ENCODE results near the gene CPA2.

Gene CPA2

DNA sequence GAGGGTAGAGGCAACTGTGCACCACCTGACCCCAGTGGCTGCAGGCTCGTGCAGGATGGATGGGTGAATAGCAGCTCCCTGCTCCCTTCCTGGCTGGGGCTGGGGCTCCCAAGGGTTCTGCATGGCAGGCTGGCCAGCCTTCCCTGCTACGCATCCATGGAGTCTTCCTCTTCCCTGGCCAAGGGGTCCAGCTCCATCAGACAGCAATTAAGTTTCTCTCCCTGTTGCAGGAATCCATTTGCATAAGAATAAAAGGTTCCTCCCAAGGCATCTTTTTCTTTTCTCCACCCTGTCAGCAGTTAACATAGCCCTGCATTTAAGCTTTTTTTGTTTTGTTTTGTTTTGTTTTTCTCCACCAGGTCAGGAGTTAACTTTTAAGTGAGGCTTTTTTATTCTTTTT is 10.0 kb upstream of the CPA2 start:
- no peak for DNase-seq

DNA sequence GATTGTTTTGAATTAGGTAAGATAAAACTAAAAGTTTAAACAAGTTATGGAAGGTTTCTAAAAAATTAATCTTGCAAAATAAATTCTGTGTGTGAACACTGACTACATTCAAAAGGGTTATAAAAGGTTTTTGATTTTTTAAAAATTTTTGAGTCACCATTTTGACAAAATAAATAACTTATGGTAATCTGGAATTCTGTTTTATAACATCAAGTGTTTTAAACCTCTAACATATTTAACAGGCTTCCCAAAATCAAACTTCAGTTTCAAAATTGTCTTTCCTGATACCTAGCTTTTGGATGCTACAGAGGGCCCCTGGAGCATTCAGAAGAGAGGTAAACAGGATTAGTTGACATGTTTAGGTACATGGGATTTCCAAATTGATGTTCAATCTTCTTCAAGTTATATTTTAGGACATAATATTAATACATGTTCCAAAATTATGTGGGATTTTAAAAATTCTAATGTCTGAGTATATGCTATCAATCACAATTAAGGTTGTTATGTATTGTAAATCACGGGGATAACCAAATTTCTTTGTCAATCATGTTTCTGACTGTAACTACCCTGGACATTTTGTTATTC is 8.1 kb upstream of the CPA2 start:
- DNase-seq, result no peak

DNA sequence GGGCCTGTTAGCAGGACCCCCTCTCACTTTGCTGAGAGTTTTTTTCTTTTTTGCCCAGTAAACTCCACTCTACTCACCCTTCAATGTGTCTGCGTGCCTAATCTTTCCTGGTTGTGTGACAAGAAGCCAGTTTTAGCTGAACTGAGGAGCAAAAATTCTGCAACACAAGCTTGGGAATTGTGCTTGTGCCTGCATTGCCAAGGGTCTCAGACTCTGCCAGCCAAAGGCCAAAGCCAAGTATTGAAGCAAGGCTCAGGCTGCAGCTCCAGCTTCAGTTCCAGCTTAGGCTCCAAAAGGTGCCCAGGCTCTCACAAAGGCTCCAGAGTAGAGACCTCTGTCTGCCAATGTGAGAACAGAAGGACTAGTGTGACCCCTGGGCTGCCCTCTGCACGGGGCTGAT is 4.2 kb upstream of the CPA2 start:
- DNase-seq, result no peak

DNA sequence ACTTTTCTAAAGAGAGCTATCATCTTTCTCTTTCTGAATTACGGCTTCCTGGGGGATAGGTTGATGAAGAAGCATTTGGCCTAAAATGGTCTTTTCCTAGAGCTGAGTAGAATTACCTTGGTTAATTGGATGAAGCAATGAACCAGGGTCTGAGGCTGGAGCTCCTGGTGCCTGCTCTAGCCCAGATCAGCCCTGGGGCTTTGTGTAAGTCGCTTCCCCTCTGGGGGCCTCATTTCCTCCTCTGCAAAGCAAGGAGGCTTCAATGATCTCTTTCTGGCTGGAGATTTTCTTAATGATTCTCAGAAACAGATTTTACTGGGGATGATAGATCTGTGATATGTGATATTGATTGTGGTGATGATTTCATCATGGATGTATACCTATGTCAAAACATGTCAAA is 3.5 kb upstream of the CPA2 start:
- no peak for DNase-seq

DNA sequence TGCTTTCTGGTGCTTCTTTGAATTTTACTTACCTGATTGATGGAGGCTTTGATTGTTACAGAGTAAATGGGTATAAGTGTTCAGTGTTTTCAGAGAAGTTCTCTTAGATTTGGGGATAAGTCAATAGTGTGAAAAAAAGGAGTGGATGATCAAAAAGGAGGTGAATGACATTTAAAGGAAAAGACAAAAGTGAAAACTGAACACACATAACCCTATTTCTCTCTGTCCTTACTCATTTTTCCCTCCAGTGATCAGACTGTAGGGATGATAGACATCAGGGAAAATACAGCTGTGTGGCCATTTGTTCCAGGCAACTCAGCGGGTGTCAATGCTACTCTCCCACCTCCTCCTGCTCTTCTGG is 278 bp downstream of the CPA2 start:
- DNase-seq, result no peak

DNA sequence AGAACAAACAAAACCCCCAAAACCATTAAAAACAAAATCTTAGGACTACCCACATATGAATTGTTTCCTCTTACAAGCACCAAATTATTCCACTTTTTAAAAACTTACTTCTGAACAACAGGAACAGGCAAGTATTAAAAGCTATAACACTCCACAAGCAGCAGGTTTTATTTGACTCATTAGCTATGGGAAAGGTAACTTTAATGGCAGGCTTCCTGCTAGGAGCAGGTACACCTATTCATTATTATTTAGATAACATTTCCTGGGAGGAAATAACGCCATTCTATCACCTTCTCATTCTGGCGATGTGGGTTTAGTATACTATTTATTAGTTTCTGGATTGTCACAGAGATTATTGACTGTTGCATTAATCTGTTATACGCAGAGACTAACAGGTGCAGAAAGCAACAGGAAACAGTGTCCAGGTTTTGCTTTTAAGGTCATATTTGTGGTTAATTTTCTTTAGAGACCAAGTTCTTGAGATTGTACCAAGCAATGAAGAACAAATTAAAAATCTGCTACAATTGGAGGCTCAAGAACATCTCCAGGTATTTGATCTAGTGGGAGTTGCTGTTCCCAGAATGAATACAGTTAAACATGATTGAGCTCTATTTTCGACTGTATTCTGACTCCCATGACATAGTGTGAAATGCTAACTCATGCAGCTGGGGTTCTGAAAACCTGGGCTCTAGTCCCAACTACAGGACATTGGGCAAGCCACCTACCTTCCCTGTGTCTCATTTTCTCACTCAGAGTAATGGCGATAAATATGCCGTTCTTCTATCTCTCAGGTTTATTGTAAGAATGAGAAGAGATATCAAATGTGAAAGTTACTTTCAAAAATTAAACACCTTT is 2.0 kb downstream of the CPA2 start:
- no peak for DNase-seq

DNA sequence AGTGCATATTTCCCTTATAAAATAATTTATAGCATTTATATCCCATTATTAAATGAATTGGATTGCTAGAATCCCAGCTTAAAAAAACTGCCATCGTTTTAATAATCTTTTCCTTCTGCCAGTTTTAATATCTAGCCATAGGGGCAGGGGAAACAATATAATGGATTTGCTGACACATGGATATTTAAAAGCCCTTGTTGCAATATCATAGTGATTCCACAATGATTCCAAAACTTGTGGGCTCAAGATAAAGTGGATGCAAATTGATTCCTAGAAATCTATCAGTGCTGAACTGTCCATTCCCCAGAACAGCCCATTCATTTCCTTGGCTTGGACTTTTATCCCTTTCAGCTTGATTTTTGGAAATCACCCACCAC is 2.6 kb downstream of the CPA2 start:
- DNase-seq, result no peak

DNA sequence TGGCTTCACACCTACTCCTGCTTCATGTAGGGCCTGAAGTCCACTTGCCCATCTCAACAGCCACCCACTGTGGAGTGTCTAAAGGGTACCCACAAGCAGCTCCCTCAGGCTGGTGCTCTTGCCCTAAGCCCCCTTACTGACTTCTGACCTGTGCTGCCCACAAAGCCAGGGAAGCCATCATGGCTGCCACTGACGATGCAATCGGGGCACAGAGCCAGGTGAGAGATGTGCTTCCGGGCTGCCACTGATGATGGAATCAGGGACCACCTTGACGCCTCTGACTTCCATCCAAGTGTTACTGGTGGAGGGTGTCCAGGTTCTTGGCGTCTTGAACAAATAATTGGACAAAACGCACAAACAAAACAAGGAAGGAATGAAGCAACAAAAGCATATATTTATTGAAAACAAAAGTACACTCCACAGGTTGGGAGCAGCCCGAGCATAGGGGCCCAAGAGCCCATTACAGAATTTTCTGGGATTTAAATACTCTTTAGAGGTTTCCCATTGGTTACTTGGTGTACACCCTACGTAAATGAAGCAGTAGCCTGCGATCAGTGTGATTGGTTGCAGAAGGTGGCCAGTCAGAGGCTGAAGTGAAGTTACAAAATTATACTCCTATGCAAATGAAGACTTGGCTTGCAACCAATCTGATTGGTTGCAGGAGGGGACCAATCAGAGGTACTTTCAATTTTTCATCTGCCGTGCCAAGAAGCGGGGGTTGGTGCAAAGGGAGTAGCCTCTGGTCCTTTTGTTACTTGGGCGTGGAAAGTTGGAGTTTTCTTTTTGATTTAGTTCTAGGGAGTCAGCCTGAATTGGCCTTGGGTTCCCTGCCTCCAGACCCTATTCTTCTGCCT is 4.5 kb downstream of the CPA2 start:
- peak; percentile 51 for DNase-seq

DNA sequence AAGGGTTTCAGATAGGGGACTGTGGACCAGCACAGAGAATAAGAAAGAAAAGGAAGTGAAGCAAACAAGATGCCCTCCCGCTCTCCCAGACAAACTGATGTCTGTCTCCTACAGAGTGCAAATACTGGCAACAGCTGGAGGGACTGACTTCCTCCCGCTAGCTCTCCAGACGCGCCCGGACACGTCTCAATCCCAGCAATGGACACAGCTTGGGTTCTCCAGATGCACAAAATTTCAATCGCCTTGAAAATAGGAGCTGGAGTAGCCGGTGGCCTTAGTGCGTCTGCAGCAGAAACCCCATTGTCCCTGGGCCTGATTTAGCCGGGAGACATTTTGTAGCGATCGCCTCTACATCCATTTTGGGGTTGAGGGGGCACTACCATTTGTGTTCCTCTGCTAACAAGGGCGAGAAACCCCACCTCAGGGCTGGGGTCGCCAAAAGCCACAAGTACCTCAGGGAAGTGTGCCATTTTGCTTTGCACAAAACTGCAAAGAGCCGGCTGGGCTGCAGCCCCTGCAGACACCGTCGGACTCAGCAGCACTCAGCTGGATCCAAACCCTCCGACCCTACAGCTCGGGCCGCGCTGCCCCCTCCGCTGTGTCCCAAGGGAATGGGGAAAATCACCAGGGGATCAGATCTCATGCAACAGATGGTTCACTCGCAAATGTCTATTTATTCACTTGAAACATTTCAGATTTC is 5.9 kb downstream of the CPA2 start:
- no peak for DNase-seq

DNA sequence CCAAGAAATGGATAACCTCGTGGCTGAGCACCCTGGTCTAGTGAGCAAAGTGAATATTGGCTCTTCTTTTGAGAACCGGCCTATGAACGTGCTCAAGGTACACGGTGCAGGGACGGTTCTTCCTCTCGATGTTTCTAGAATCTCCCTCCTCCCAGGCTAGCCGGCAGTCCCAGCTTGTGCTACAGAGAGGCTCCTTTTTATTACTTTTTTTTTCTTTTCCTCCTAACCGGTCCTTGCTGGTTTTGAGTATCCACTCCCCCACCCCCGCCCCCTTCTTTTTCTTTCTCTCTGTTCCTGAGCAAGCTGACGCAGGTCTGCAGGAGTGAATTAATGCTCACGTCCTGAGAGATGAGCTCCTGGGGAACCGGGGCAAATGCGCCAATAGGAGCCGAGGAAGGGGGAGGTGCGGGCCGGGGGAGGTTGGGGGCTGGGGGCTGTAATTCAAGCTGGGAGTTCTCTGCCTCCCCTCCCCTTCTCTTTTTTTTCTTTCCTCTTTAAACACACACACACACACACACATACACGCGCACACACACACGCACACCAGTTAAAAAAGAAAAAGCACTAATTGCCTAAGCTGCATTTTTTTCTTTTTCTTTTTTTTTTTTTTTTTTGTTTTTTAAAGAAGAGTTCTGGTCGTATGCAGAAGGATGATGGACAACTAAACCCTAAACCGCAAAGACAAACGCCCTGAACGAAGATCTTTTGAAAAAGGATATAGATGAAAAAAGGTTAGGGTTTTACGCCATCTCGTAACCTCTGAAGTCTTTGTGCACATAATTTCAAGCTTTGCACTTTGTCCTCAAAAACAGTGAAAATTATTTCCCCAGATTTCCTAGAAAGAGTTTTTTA is 6.6 kb downstream of the CPA2 start:
- DNase-seq, result peak; percentile 74

DNA sequence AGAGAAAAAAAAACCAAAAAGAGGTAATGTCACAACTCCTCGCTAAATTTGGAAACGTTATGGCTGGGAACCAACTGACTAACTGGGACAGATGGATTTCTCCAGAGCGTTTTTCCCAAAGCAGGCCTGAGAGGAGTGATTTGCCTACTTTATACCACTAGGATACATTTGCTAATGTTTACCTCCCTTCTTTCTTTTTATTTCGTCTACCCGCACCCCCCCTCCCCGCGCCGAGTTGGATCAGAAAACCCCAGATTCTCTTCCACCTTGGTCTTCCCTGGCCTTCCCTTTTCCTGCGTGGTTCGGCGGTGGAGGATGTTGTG is 7.2 kb downstream of the CPA2 start:
- no peak for DNase-seq

DNA sequence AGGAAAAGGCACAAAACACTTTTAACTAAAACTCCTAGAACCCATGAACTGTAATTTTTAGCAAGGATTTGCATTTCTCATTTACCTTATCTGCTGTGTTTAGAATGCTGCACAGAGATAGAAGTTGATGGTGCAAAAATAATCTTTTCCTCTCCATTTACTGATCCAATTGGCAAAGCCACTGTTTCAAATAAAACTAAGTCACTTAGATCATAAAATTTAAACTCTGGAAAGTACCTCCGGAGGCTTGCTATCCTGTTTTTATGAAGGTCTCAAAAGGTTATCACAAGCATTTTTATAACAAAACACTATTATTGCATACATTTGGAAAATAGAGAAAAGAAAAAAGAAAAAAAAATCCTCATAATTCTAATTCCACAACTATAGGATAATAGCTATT is 7.6 kb downstream of the CPA2 start:
- peak; percentile 5 for DNase-seq

DNA sequence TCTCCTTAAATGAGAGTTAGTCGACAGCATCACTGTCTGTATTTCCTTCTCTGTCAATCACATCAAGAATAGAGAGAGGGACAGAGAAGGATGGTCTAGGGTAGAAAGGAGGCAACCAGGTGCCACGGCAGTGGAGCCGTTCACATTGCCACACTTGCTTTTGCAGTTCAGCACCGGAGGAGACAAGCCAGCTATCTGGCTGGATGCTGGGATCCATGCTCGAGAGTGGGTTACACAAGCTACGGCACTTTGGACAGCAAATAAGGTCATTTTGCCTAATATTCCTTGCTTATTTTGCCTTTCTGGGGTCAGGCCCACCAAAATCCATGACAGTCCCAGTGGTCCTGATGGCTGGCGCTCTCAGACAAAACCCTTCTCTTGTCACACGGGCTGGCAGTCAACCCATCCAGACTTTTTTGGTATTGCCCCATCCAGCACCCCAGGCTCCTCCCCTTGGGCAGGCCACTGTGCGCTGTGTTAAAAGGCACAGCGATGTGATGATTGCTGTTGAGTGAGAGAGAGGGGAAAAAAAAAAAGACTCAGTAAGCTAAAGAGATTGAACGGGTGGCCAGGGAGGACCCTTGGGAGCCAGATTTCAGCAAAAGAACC is 8.4 kb downstream of the CPA2 start:
- DNase-seq, result no peak

DNA sequence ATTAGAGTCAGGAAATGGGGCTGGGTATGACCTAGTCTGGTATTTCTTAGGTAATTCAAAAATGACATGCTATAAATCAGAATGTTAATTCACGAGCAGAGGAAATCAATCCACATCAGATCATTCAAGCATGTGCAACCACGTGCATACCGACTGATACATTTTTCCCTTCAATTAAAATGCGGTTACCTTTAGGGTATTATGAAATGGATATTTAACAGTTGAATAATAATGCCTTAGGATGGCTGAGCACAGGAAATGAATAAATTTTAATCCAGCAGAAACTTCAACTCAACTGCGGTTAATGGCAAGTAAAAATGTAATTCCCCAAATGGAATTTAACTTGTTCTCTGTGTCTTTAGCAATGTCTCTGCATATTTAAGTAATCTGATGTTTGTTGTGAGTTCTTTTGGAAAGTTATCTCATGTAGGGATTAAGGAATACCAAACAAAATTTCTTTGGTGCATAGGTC is 9.2 kb downstream of the CPA2 start:
- no peak for DNase-seq

DNA sequence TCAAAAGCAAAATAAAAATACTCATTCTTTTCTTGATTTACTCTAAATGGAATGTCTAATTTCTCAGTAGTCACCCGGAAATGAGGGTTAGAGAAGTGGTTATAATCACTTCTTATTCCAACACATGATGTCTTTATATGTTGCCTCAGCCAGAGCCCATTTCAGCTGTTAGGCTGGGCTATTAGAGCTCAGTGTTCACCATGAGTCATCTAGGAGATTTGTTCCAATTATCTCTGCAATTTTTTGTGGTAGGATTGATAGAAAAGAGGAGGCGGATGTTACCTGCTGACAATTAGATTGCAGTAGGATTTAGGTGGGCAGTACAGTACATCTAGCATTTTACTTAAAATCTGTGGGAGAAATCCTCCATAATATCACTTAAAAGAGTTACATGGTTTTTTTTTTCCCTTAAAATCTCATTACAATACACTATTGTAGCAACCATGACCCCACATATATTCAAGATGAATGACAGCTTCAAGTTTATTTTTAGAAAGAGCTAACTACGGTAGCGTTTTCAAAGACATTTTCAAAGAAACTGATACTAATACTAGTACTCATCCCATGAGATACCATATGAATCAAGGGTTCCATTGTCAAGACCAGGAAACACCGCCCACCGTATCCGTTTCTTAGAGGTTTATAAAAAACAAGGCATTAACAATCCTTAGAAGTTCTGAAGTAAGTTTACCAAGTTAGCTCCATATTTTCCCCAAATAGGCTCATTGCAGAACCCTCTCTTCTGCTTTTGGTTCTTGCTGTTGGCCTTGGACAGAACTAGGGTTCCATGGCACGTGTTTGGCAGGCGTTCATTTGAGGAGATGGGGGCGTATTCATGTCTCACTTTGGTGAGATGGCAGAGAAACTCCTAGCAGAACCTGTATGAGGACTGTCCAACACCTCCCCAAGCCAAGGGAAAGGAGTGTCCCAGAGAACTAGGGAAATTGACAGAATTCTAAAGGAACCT is 10.4 kb downstream of the CPA2 start:
- no peak for DNase-seq

DNA sequence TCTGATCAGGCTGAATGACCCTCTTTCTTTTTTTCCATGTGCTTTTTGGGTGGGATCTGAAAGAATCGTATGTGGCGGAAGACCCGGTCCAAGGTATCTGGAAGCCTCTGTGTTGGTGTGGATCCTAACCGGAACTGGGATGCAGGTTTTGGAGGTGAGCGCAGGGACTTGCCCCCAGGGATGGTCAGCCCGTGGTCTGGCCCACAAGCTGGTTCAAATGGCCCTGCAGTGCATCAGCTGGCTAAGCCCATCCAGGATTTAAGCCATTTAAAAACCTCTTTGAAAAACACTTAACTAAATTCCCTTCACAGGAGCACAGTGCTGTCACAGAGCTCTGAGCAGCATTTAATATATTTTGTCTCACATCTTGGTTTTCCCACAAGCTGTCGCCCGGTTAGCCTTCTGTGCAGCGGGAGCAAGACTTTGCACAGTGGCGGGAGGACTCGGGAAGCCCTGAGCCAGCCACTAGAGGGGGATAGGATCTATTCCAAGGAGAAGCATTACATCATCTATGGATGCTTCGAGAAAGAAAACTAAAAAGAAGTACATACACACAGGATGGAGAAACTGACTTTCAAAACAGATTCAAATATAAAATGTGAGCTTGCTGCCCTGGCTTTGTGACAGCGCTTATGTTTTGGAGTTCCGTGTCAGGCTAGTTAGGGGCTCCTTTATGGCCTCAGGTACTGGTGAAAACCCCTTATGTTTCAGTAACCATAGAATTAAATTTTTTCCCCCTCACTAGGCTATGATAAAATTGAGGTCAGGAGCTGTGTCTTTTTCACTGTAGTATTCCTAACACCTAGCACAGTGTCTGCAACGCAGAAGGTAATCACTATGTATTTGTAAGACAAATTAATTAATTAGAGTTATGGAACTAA is 11.3 kb downstream of the CPA2 start:
- peak; percentile 47 for DNase-seq

DNA sequence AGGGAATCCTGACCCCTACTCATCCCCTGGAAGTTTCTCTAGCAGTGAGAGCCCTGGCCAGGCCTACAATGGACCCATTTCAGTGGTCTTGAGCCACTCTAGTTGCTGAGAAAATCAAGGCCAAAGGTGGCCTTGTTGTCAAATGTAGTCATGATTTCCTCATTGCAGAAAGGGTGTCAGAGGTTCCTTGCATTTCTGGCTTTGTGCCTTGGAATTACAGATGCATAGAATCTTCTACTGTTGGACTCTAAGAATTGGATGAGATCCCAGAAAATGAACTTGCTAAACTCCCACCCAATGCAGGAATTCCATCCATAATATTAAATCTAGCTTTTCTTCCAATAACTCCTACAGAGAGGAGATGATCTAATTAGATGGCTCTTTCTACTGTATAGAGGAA is 12.2 kb downstream of the CPA2 start:
- no peak for DNase-seq

DNA sequence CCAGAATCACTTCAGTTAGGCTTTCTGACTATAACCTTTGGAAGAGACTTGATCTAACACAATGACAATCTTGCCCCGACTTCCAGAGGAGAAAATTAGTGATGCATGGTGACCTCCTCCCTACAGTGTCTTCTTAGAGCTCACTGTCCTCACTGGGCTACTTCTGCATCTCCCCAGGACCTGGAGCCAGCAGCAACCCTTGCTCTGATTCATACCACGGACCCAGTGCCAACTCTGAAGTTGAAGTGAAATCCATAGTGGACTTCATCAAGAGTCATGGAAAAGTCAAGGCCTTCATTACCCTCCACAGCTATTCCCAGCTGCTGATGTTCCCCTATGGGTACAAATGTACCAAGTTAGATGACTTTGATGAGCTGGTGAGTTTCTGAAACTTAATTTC is 12.6 kb downstream of the CPA2 start:
- DNase-seq, result no peak

DNA sequence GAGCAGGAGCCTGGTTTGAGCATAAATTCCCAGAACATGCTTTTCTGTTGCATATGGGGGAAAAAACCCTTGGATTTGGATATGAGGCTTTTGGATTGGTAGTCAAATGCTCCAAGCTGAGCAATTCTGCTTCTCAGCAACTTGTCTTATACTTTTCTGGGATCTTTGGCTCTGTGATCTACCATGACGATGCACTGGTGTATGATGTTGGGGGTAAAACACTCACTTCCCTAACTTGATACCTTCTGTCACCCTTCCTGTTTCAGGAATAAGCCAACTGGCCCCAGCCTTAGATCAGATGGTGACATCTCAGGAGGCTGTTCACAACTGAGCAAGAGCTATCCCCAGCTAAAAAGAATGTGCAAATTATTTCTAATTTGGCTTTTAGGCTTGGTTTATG is 13.2 kb downstream of the CPA2 start:
- DNase-seq, result no peak

DNA sequence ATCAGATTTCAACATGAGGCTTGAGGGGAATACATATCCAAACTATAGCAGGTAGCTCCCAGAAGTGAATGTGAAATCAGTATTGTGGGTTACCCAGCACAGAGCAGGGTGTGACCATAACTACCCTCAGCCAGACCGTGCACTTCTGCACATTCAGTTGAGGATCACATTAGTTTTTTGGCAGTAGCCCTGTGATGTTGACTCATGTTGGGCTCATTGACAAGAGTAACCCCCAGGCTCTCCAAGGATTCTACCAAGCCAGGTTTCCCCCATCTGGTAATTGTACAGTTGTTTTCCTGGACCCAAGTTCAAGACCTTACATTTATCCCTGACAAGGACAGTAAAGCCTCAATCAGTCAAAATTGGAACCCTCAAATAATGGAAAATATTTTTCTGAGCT is 14.6 kb downstream of the CPA2 start:
- DNase-seq, result no peak
